Upper lobe of right lung (tissue), 1 donor: ENCODE results near the gene CD300H. TPM values are rescaled to one million over a fixed set of nuclear protein-coding genes. Genes with fewer than 3 reads are reported as not detected.
A peak's percentile ranks its signal among the peaks of the same experiment; 100 is the strongest.

Source experiments
- ATAC-seq: fragments of 200-7000 bp; cut with Tn5 transposase; one replicate; pipeline ENCODE4 v1.9.1; 2020; ENCODE audit warnings: mild to moderate bottlenecking, moderate library complexity
- DNase-seq: peaks from one replicate; pipeline ENCODE4 v3.0.0-alpha.2; 2020
- H3K27ac ChIP-seq: fragments of 200-600 bp; one replicate; pipeline ENCODE4 v1.8.0; 2022
- H3K27me3 ChIP-seq: fragments of 200-600 bp; one replicate; pipeline ENCODE4 v1.8.0; 2022; ENCODE audit warnings: mild to moderate bottlenecking
- H3K36me3 ChIP-seq: fragments of 200-600 bp; one replicate; pipeline ENCODE4 v1.8.0; 2022
- H3K4me1 ChIP-seq: fragments of 200-600 bp; one replicate; pipeline ENCODE4 v1.8.0; 2022
- H3K4me3 ChIP-seq: fragments of 200-600 bp; one replicate; pipeline ENCODE4 v1.8.0; 2022; ENCODE audit warnings: mild to moderate bottlenecking
- H3K9me3 ChIP-seq: fragments of 200-600 bp; one replicate; pipeline ENCODE4 v1.8.0; 2022
- CTCF ChIP-seq: fragments of 200-600 bp; IDR thresholded peaks from one replicate; pipeline ENCODE4 v1.8.0; 2022; ENCODE audit warnings: antibody characterized with exemption
- intact Hi-C: fragments of 100-400 bp; cut with DNase I; formaldehyde crosslinking; loops from one replicate; pipeline ENCODE4 v1.11.0; 2022
- total RNA-seq: library from RNA; stranded (reverse); fragmentation: NEBNext Ultra II Directional; extraction: Animal tissue kit (Norgen Biotek cat#: 25700); gene quantifications from one replicate; pipeline ENCODE4 v1.2.1, GENCODE V29; 2021
- donor health status: DM: no; HTN: yes; CAD: no; lungs with severe emphysema.

Gene CD300H
- total RNA-seq, 1 donor from 2014 or later = not detected

GRCh38 chr17:74531231-74531761 lies 36.0 kb downstream of the CD300H start, which contains the start of gene CD300LB:
TSS of gene CD300LB (minus strand) at chr17:74531475. CDS start at chr17:74531350, 125 bp downstream.
- Histone ChIP-seq H3K4me3 (peak within 1 kb of the TSS; percentile 36), H3K36me3 (no peaks in the 10 kb centered on the region), H3K4me1 (no peaks in the 10 kb centered on the region), H3K9me3 (no peaks in the 10 kb centered on the region), H3K27ac (peak within 1 kb of the TSS; percentile 8), H3K27me3 (peaks cover 6% of the 10 kb centered on the region)
- no peak for TF ChIP-seq CTCF
- DNase-seq (no peak), ATAC-seq (peak; percentile 14)
- intact Hi-C loops = no loop called here

GRCh38 chr17:74530831-74531150 lies 36.5 kb downstream of the CD300H start:
- H3K4me1 ChIP-seq = no peaks in the 10 kb centered on the region
- intact Hi-C loops = no loop called here
- H3K4me3 ChIP-seq = no peak overlapping the region
- DNase-seq (no peak), ATAC-seq (no peak)
- H3K36me3 ChIP-seq = no peaks in the 10 kb centered on the region
- no peak overlapping the region for H3K27ac ChIP-seq
- peaks cover 6% of the 10 kb centered on the region for H3K27me3 ChIP-seq
- TF ChIP-seq CTCF = no peak
- H3K9me3 ChIP-seq = no peaks in the 10 kb centered on the region

GRCh38 chr17:74529243-74529642 lies 38.1 kb downstream of the CD300H start:
- DNase-seq = no peak
- no peak overlapping the region for H3K27ac ChIP-seq
- intact Hi-C loops = no loop called here

GRCh38 chr17:74528491-74529199 lies 38.7 kb downstream of the CD300H start:
- intact Hi-C loops = no loop called here
- Histone ChIP-seq H3K4me3 (no peak overlapping the region), H3K9me3 (no peaks in the 10 kb centered on the region), H3K4me1 (no peaks in the 10 kb centered on the region), H3K27me3 (no peaks in the 10 kb centered on the region), H3K27ac (no peak overlapping the region), H3K36me3 (no peaks in the 10 kb centered on the region)
- no peak for TF ChIP-seq CTCF
- peak; percentile 70 for ATAC-seq
- no peak for DNase-seq

More at GRCh38 chr17:74529243-74529642, 38.1 kb downstream of the CD300H start:
- ATAC-seq = no peak
- no peak overlapping the region for H3K4me3 ChIP-seq
- H3K27me3 ChIP-seq = peaks cover 3% of the 10 kb centered on the region
- no peaks in the 10 kb centered on the region for H3K4me1 ChIP-seq
- H3K9me3 ChIP-seq = no peaks in the 10 kb centered on the region
- H3K36me3 ChIP-seq = no peaks in the 10 kb centered on the region
- no peak for TF ChIP-seq CTCF

GRCh38 chr17:74527756-74528155 lies 39.6 kb downstream of the CD300H start:
- H3K9me3 ChIP-seq = no peaks in the 10 kb centered on the region
- no peaks in the 10 kb centered on the region for H3K27me3 ChIP-seq
- no peaks in the 10 kb centered on the region for H3K4me1 ChIP-seq
- H3K27ac ChIP-seq = no peak overlapping the region
- no peak overlapping the region for H3K4me3 ChIP-seq
- H3K36me3 ChIP-seq = no peaks in the 10 kb centered on the region
- TF ChIP-seq CTCF = no peak
- ATAC-seq = no peak
- no peak for DNase-seq
- intact Hi-C loops = no loop called here
